ENCODE results near the gene MLX. TPM values are rescaled to one million over a fixed set of nuclear protein-coding genes. Genes with fewer than 3 reads are reported as not detected.
A peak's percentile ranks its signal among the peaks of the same experiment; 100 is the strongest.
"Not testable (repeated sequence)": the region's sequence is repeated elsewhere in the genome, so short reads cannot be mapped to it uniquely, and the experiment has no call there.

The MLX gene
- total RNA-seq, 1 donor from 2014 or later = 54.8 TPM

DNA sequence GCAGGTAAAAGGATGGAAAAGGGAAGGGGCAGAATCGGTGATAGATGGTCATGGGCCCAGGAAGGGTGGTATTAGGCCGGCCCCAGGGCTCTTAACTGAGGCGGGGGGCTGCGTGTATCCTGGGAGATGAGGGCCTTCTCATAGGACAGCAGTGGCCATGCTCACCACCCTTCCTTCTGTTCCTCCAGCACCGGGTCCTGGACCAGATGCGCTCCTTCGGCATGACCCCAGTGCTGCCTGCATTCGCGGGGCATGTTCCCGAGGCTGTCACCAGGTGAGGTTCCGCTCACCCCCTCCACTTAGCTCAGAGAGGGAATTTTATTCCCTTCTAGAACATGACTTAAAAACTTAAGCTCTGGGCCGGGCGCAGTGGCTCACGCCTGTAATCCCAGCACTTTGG lies 28.4 kb upstream of the MLX start:
- H3K27ac Mint-ChIP-seq = no peak overlapping the region
- peaks cover 25% of the 10 kb centered on the region for H3K4me1 Mint-ChIP-seq (ENCODE audit: low read depth)
- DNase-seq (ENCODE audit: low spot score) = no peak
- peaks cover 18% of the 10 kb centered on the region for H3K36me3 Mint-ChIP-seq (ENCODE audit: low read depth)
- intact Hi-C loops (cut with micrococcal nuclease) = no loop called here
- no peak overlapping the region for H3K4me3 Mint-ChIP-seq (ENCODE audit: low read depth)
- peaks cover 4% of the 10 kb centered on the region for H3K27me3 Mint-ChIP-seq (ENCODE audit: low read depth)
- no peaks in the 10 kb centered on the region for H3K9me3 Mint-ChIP-seq

DNA sequence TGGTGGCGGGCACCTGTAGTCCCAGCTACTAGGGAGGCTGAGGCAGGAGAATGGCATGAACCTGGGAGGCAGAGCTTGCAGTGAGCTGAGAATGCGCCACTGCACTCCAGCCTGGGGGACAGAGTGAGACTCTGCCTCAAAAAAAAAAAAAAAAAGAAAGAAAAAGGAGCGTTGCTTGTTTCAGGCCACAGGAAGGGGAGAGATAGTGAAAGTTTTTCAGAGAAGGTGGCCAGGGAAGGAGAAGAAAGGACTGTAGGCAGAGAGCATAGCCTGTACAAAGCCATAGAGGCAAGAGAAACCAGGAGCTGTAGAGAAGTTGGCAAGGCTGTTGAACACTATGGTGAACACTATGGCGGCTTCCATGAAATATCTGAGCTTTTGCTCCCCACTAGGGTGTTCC lies 26.3 kb upstream of the MLX start:
- H3K27me3 Mint-ChIP-seq (ENCODE audit: low read depth); H3K4me3 Mint-ChIP-seq (ENCODE audit: low read depth); intact Hi-C loops (cut with micrococcal nuclease); H3K9me3 Mint-ChIP-seq; DNase-seq (ENCODE audit: low spot score); H3K27ac Mint-ChIP-seq: not testable (repeated sequence)
- Mint-ChIP-seq H3K4me1 (ENCODE audit: low read depth) (peaks cover 21% of the 10 kb centered on the region), H3K36me3 (ENCODE audit: low read depth) (peaks cover 22% of the 10 kb centered on the region)

DNA sequence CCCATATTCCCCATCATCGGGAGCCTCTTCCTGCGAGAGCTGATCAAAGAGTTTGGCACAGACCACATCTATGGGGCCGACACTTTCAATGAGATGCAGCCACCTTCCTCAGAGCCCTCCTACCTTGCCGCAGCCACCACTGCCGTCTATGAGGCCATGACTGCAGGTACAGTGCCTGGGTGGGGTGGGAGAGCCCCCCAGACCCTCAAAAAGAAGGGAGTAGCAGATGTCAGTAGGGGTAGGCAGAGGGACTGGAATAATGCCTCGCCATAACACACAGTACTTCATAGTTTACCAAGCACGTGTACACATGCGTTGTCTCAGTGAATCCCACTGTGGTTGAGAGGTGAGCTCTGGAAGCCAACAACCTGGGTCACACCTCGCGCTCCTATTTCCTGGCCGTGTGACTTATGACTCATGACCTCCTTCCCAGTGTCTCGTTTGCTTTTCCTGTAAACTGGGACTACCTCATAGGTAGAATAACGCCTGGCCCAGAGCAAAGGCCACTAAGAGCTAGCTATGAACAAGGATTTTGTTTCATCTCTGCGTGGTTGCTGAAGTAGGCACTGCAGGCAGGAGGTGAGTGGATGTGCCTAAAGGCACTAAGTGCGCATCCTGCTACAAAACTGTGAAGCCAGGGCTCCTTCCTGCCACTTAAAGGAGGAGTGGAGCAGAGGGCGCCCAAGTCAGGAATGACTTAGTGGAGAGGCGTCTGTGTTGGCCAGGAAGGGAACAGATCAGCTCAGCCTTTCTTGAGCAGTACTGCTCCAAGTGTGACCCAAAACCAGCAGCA lies 25.7 kb upstream of the MLX start:
- Mint-ChIP-seq H3K4me3 (ENCODE audit: low read depth) (no peak overlapping the region), H3K4me1 (ENCODE audit: low read depth) (peaks cover 17% of the 10 kb centered on the region), H3K27me3 (ENCODE audit: low read depth) (no peaks in the 10 kb centered on the region), H3K9me3 (no peaks in the 10 kb centered on the region), H3K27ac (no peak overlapping the region), H3K36me3 (ENCODE audit: low read depth) (peaks cover 22% of the 10 kb centered on the region)
- intact Hi-C loops (cut with micrococcal nuclease) = no loop called here
- no peak for DNase-seq (ENCODE audit: low spot score)

DNA sequence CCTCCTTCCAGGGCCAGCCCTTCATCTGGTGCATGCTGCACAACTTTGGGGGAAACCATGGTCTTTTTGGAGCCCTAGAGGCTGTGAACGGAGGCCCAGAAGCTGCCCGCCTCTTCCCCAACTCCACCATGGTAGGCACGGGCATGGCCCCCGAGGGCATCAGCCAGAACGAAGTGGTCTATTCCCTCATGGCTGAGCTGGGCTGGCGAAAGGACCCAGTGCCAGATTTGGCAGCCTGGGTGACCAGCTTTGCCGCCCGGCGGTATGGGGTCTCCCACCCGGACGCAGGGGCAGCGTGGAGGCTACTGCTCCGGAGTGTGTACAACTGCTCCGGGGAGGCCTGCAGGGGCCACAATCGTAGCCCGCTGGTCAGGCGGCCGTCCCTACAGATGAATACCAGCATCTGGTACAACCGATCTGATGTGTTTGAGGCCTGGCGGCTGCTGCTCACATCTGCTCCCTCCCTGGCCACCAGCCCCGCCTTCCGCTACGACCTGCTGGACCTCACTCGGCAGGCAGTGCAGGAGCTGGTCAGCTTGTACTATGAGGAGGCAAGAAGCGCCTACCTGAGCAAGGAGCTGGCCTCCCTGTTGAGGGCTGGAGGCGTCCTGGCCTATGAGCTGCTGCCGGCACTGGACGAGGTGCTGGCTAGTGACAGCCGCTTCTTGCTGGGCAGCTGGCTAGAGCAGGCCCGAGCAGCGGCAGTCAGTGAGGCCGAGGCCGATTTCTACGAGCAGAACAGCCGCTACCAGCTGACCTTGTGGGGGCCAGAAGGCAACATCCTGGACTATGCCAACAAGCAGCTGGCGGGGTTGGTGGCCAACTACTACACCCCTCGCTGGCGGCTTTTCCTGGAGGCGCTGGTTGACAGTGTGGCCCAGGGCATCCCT lies 23.5 kb upstream of the MLX start:
- H3K9me3 Mint-ChIP-seq = no peaks in the 10 kb centered on the region
- no peak overlapping the region for H3K4me3 Mint-ChIP-seq (ENCODE audit: low read depth)
- no peak for DNase-seq (ENCODE audit: low spot score)
- H3K27me3 Mint-ChIP-seq (ENCODE audit: low read depth) = no peaks in the 10 kb centered on the region
- intact Hi-C loops (cut with micrococcal nuclease) = no loop called here
- H3K4me1 Mint-ChIP-seq (ENCODE audit: low read depth) = peaks cover 11% of the 10 kb centered on the region
- H3K27ac Mint-ChIP-seq = no peak overlapping the region
- H3K36me3 Mint-ChIP-seq (ENCODE audit: low read depth) = peaks cover 18% of the 10 kb centered on the region

DNA sequence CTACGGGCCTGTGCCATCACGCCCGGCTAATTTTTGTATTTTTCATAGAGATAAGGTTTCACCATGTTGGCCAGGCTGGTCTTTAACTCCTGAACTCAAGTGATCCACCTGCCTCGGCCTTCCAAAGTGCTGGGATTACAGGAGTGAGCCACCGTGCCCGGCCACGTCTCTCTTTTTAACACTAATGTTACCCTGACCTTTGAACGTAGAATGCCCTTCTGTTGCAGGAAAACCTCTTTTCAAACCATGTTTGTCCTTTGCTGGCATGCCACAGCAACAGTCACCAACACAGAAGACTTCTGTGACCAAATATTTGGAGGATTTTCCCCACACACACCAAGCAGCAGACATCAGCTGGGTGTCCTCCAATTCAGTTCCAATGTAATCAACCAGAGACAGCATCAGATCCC lies 22.0 kb upstream of the MLX start:
- Mint-ChIP-seq H3K27ac (no peak overlapping the region), H3K27me3 (ENCODE audit: low read depth) (no peaks in the 10 kb centered on the region), H3K4me1 (ENCODE audit: low read depth) (peaks cover 18% of the 10 kb centered on the region), H3K4me3 (ENCODE audit: low read depth) (no peak overlapping the region), H3K9me3 (no peaks in the 10 kb centered on the region), H3K36me3 (ENCODE audit: low read depth) (peaks cover 13% of the 10 kb centered on the region)
- intact Hi-C loops (cut with micrococcal nuclease) = no loop called here
- no peak for DNase-seq (ENCODE audit: low spot score)

DNA sequence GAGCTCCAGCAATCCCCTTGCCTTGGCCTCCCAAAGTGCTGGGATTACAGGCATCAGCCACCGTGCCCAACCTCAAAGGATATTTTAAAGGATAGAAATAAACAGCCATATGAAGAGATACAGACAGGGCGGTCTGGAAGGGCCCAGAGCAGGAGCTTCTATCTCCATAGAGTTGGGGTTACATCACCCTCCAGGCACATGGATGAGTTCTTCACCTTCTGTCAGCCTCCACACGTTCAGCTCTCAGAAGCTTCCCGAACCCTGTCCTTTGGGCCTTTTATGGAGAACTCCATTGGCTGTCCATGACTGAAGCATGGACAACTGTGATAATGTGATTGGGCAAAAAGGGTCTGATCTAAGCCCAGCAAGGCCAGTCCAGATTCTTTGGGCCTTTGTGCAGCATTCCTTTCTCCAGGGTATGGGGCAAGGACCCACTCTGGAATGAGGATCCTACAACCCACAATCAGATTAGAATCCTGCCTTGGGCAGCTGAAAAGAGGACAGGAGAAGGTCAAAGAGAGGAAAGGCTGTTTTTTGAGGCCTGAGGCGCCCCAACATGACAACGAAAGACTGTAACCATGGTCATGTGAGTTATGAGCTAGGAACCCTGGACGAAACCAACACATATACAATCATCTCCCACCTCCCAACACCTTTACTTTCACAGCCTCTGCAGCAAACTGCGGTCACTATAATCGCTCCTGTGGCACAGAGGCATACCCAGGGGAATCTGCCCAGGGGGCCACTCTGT lies 21.0 kb upstream of the MLX start:
- H3K9me3 Mint-ChIP-seq; intact Hi-C loops (cut with micrococcal nuclease); H3K27ac Mint-ChIP-seq; H3K27me3 Mint-ChIP-seq (ENCODE audit: low read depth); DNase-seq (ENCODE audit: low spot score); H3K36me3 Mint-ChIP-seq (ENCODE audit: low read depth); H3K4me3 Mint-ChIP-seq (ENCODE audit: low read depth): not testable (repeated sequence)
- peaks cover 16% of the 10 kb centered on the region for H3K4me1 Mint-ChIP-seq (ENCODE audit: low read depth)

DNA sequence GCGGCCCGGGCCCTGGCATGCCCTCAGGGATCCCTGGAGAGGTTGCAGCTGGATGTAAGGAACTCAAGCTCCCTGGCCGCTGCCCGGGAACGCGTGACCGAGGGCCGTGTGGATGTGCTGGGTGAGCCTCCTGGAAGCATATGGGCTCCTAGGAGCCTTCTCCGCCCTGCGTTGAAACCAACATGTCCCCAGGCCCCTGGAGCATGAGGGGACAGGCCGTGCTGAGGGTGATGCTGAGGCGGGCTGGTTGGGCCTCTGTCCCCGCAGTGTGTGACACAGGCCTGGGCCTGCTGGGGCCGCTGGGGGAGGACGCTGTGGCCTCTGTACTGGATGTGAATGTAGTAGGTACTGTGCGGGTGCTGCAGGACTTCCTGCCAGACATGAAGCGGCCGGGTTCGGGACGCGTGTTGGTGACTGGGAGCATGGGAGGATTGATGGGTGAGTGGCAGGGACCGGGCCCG lies 19.9 kb upstream of the MLX start:
- intact Hi-C loops (cut with micrococcal nuclease) = no loop called here
- Mint-ChIP-seq H3K27me3 (ENCODE audit: low read depth) (no peaks in the 10 kb centered on the region), H3K4me1 (ENCODE audit: low read depth) (peaks cover 11% of the 10 kb centered on the region), H3K9me3 (no peaks in the 10 kb centered on the region), H3K27ac (no peak overlapping the region), H3K4me3 (ENCODE audit: low read depth) (no peak overlapping the region), H3K36me3 (ENCODE audit: low read depth) (peaks cover 3% of the 10 kb centered on the region)
- DNase-seq (ENCODE audit: low spot score) = no peak

DNA sequence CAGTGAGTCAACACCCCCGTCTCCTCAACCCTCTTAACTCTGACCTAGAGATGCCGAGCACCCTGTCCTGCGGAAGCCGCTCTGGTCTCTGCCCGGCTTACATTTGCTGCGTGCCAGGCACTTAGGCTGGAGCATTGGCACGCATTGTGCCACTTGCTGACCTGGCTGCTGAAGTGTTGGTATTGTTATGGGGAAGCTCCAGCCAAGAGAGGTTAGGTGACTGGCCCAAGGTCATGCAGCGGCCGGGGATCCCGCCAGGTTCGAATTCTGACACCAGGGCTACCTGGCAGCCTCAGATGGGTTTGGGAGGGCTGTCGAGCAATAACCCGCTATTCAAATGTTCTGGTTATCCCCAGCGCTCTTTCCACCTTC lies 19.2 kb upstream of the MLX start:
- no peak overlapping the region for H3K27ac Mint-ChIP-seq
- no peak overlapping the region for H3K4me3 Mint-ChIP-seq (ENCODE audit: low read depth)

DNA sequence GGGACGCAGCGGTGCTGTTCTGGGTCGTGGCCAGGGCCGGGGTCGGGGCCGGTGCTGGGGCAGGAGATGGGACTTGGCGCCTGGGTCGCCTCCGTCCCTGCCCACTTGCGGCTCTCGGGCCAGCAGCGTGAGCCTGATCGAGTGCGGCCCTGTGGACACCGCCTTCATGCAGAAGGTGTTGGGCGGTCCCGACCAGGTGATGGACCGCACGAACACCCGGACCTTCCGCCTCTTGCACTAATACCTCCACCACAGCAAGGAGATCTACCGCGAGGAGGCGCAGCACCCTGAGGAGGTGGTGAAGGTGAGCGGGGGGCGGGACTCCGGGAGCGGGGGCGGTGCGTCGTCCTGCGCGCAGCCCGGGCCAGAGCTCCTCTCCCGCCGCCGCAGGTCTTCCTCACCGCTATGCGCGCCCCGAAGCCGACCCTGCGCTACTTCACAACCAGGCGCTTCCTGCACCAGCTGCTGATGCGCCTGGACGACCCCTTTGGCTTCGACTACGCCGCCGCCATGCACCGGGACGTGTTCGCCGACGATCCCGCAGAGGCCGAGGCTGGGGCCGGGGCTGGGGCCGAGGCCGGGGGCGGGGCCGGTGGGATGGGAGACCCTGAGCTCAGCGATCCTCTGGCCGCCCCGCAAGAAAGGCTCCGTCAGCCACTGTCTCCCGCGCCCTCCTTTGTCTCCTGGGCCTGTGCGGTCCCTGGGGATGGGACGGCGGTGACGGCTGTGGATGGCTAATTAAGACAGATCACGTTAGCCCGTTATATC lies 18.6 kb upstream of the MLX start:
- Mint-ChIP-seq H3K27ac (no peak overlapping the region), H3K4me3 (ENCODE audit: low read depth) (peak overlapping the region; percentile 37), H3K36me3 (ENCODE audit: low read depth) (peaks cover 10% of the 10 kb centered on the region), H3K9me3 (no peaks in the 10 kb centered on the region), H3K27me3 (ENCODE audit: low read depth) (no peaks in the 10 kb centered on the region), H3K4me1 (ENCODE audit: low read depth) (peaks cover 11% of the 10 kb centered on the region)
- intact Hi-C loops (cut with micrococcal nuclease) = no loop called here
- peak; percentile 68 for DNase-seq (ENCODE audit: low spot score)

More for the DNA sequence above, 19.2 kb upstream of the MLX start:
- peaks cover 11% of the 10 kb centered on the region for H3K4me1 Mint-ChIP-seq (ENCODE audit: low read depth)
- H3K27me3 Mint-ChIP-seq (ENCODE audit: low read depth) = no peaks in the 10 kb centered on the region
- H3K36me3 Mint-ChIP-seq (ENCODE audit: low read depth) = peaks cover 9% of the 10 kb centered on the region
- no peaks in the 10 kb centered on the region for H3K9me3 Mint-ChIP-seq
- intact Hi-C loops (cut with micrococcal nuclease) = no loop called here
- no peak for DNase-seq (ENCODE audit: low spot score)

DNA sequence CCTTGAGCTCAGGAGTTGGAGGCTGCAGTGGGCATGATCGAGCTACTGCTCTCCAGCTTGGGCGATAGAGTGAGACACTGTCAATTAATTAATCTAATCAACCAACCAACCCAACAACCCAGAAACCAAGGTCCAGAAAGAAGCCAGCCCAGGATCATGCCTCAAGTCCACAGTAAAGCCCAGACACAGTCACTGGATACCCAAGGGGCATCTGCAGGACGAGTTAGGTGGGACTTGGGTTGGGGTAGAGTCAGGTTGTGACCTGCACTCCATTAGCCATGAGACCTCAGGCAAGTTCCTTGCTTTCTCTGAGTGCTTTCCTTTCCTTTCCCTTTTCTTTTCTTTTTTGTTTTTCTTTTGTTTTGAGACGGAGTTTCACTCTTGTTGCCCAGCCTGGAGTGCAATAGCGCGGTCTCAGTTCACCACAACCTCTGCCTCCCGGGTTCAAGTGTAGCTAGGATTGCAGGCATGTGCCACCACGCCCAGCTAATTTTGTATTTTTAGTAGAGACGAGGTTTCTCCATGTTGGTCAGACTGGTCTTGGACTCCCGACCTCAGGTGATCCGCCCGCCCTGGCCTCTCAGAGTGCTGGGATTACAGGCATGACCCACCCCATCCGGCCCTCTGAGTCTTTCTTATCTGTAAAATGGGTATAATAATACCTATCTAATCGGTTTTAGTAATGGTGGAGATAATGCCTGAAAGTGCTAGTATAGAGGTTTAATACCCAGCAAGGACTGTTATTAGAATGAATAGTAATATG lies 17.7 kb upstream of the MLX start:
- H3K27ac Mint-ChIP-seq = no peak overlapping the region
- no peaks in the 10 kb centered on the region for H3K9me3 Mint-ChIP-seq
- no peak for DNase-seq (ENCODE audit: low spot score)
- H3K36me3 Mint-ChIP-seq (ENCODE audit: low read depth) = peaks cover 10% of the 10 kb centered on the region
- peak overlapping the region; percentile 5 for H3K4me3 Mint-ChIP-seq (ENCODE audit: low read depth)
- no peaks in the 10 kb centered on the region for H3K27me3 Mint-ChIP-seq (ENCODE audit: low read depth)
- peaks cover 11% of the 10 kb centered on the region for H3K4me1 Mint-ChIP-seq (ENCODE audit: low read depth)
- intact Hi-C loops (cut with micrococcal nuclease) = no loop called here

DNA sequence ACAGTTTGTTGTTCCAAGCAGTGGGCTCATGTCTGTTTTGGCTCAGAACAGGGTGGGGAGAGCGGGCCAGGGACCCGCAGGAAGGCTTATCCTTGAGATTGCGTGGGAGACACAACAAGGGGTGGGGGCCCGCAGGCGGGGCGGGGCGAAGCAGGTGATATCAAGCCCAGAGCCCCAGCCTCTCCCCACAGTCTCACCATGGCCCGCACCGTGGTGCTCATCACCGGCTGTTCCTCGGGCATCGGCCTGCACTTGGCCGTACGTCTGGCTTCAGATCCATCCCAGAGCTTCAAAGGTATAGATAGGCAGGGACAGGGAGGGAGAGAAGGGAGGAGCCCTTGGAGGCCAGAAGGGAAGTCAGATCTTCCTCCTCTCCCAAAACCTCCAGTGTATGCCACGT lies 14.2 kb upstream of the MLX start, which contains the start of gene HSD17B1:
Gene HSD17B1 (plus strand): TSS at position 188 of the 400 bp plus-strand sequence. CDS start 11 bp downstream, at position 199.
- Mint-ChIP-seq H3K4me3 (ENCODE audit: low read depth) (peak within 1 kb of the TSS; percentile 93), H3K4me1 (ENCODE audit: low read depth) (peaks cover 20% of the 10 kb centered on the region), H3K27ac (peak within 1 kb of the TSS; percentile 46)
- intact Hi-C loops (cut with micrococcal nuclease); H3K9me3 Mint-ChIP-seq; H3K27me3 Mint-ChIP-seq (ENCODE audit: low read depth); DNase-seq (ENCODE audit: low spot score); H3K36me3 Mint-ChIP-seq (ENCODE audit: low read depth): not testable (repeated sequence)

Data from activated T-helper 2 cell treated with anti-CD3 and anti-CD28 coated beads, Interferon-gamma antibody, Interleukin-2, Interleukin-4, amounts not matched to agents 10 μg/mL and 5 μg/mL and 100 μg/mL, durations not matched to agents 14 hours and 24 hours and 36 hours (primary cell).